K562 (cell line): ENCODE results near the gene ACOT7. TPM values are rescaled to one million over a fixed set of nuclear protein-coding genes. Genes with fewer than 3 reads are reported as not detected.

Experiments
- BCOR ChIP-seq: fragments of 450-650 bp; IDR thresholded peaks from 2 replicates; pipeline ENCODE4 v1.6.1; 2016
- EGR1 ChIP-seq: fragments of 450-650 bp; conservative IDR thresholded peaks from 2 replicates; pipeline ENCODE4 v1.6.1; 2017; ENCODE audit warnings: mild to moderate bottlenecking
- ELF2 ChIP-seq: fragments of 250-450 bp; sonication (Bioruptor Pico); IDR thresholded peaks from 2 replicates; pipeline ENCODE4 v1.5.0; 2021; ENCODE audit warnings: mild to moderate bottlenecking
- EZH2 ChIP-seq: IDR thresholded peaks from 2 replicates; pipeline ENCODE4 v1.6.1; 2012; ENCODE audit warnings: low read depth, mild to moderate bottlenecking, inconsistent platforms, low read length, borderline replicate concordance
- FIP1L1 ChIP-seq: fragments of 200-400 bp; formaldehyde crosslinking; IDR thresholded peaks from 2 replicates; pipeline ENCODE4 v1.6.1; 2018; ENCODE audit warnings: mild to moderate bottlenecking, low read depth, low read length; ENCODE audit not compliant: poor library complexity, severe bottlenecking
- GMEB1 ChIP-seq: fragments of 250-450 bp; sonication (Bioruptor Pico); IDR thresholded peaks from 2 replicates; pipeline ENCODE4 v1.4.0; 2020; ENCODE audit warnings: mild to moderate bottlenecking
- GTF2B ChIP-seq: IDR thresholded peaks from 2 replicates; pipeline ENCODE4 v1.6.1; 2011; ENCODE audit not compliant: insufficient read length; ENCODE audit errors: extremely low read depth
- GTF3C2 ChIP-seq: IDR thresholded peaks from 3 replicates; pipeline ENCODE4 v1.6.1; 2011; ENCODE audit warnings: borderline replicate concordance, mild to moderate bottlenecking, moderate library complexity; ENCODE audit not compliant: insufficient read length; ENCODE audit errors: extremely low read depth
- HNRNPL ChIP-seq: fragments of 200-400 bp; formaldehyde crosslinking; IDR thresholded peaks from 2 replicates; pipeline ENCODE4 v1.6.1; 2017; ENCODE audit warnings: low read depth, mild to moderate bottlenecking, low read length
- KLF6 ChIP-seq: fragments of 250-450 bp; sonication (Bioruptor Pico); IDR thresholded peaks from 2 replicates; pipeline ENCODE4 v1.4.0; 2020; ENCODE audit warnings: mild to moderate bottlenecking, moderate library complexity, borderline replicate concordance
- L3MBTL2 ChIP-seq: fragments of 450-650 bp; IDR thresholded peaks from 2 replicates; pipeline ENCODE4 v1.6.1; 2016; ENCODE audit warnings: mild to moderate bottlenecking, moderate library complexity
- MAFK ChIP-seq: IDR thresholded peaks from 2 replicates; pipeline ENCODE4 v1.6.1; 2011; ENCODE audit warnings: low read length, improper control_type of control experiment
- MTA1 ChIP-seq: fragments of 450-650 bp; IDR thresholded peaks from 2 replicates; pipeline ENCODE4 v1.6.1; 2017; ENCODE audit warnings: borderline replicate concordance
- NR2C2 ChIP-seq, 2 experiments: fragments of 200-800 bp in 1 of 2; sonication (Bioruptor generic) in 1 of 2; sonication (generic) in 1 of 2; formaldehyde crosslinking in 1 of 2; IDR thresholded peaks; 2 replicates each; pipeline versions ENCODE4 v1.6.1 to v1.8.0; 2016 to 2022; ENCODE audit warnings: mild to moderate bottlenecking in 1 of 2, missing compliant biosample characterization in 1 of 2, missing genetic modification characterization in 1 of 2, missing genetic modification reagents in 1 of 2
- PML ChIP-seq: IDR thresholded peaks from 2 replicates; pipeline ENCODE4 v1.6.1; 2012; ENCODE audit warnings: low read length, inconsistent platforms
- PURB ChIP-seq: sonication (generic); formaldehyde crosslinking; IDR thresholded peaks from 2 replicates; pipeline ENCODE4 v1.9.0; 2021; ENCODE audit warnings: low read depth, mild to moderate bottlenecking, missing genetic modification reagents
- RAD21 ChIP-seq, 2 experiments: fragments of 250-450 bp in 1 of 2; fragments of 450-650 bp in 1 of 2; sonication (Bioruptor Pico) in 1 of 2; formaldehyde crosslinking in 1 of 2; IDR thresholded peaks in 1 of 2; conservative IDR thresholded peaks in 1 of 2; 2 replicates each; pipeline versions ENCODE4 v1.4.0 to v1.8.0; 2020 to 2022; ENCODE audit warnings: mild to moderate bottlenecking in 2 of 2, moderate library complexity in 1 of 2
- SMARCE1 ChIP-seq: fragments of 450-650 bp; IDR thresholded peaks from 2 replicates; pipeline ENCODE4 v1.7.1; 2016; ENCODE audit warnings: mild to moderate bottlenecking
- SMC3 ChIP-seq: conservative IDR thresholded peaks from 2 replicates; pipeline ENCODE4 v1.6.1; 2011; ENCODE audit warnings: low read depth, low read length, improper control_type of control experiment; ENCODE audit not compliant: insufficient read depth
- SRSF1 ChIP-seq: fragments of 200-400 bp; formaldehyde crosslinking; IDR thresholded peaks from 2 replicates; pipeline ENCODE4 v1.6.1; 2017; ENCODE audit warnings: mild to moderate bottlenecking, low read depth, low read length, moderate library complexity
- ZBED1 ChIP-seq: IDR thresholded peaks from 2 replicates; pipeline ENCODE4 v1.6.1; 2014
- ZFP30 ChIP-seq: fragments of 250-450 bp; sonication (Bioruptor Pico); IDR thresholded peaks from 2 replicates; pipeline ENCODE4 v1.8.0; 2022; ENCODE audit warnings: moderate library complexity, mild to moderate bottlenecking, inconsistent platforms, borderline replicate concordance
- ZNF174 ChIP-seq: fragments of 250-450 bp; sonication (Bioruptor Pico); IDR thresholded peaks from 2 replicates; pipeline ENCODE4 v1.4.0; 2020; ENCODE audit warnings: mild to moderate bottlenecking
- polyA plus RNA-seq, 8 experiments: library from polyadenylated mRNA; depleted of rRNA in 4 of 8; stranded (reverse) in 5 of 8; unstranded in 3 of 8; fragments of >200 nt; fragmentation: Nextera tagmentation in 2 of 8; fragmentation: Illumina TruSeq in 1 of 8; extraction: Ambion mirVana in 2 of 8; extraction: Trizol in 1 of 8; gene quantifications; 2 replicates each; pipeline versions ENCODE4 v1.2.1 to v1.2.3, GENCODE V29; 2011 to 2014; ENCODE audit warnings: inconsistent platforms in 1 of 8, missing spikeins in 1 of 8
- total RNA-seq, 7 experiments: library from RNA; depleted of rRNA in 6 of 7; stranded (reverse); fragments of >200 nt in 6 of 7; fragmentation: Illumina TruSeq in 2 of 7; extraction: Trizol in 2 of 7; gene quantifications; 2 replicates each; pipeline versions ENCODE4 v1.2.1 to v1.2.3, GENCODE V29; 2011 to 2021; ENCODE audit warnings: low replicate concordance in 1 of 7

Gene ACOT7
- total and polyA plus RNA-seq, 9 of the 15 experiments (the other 6 are each of a cell fraction or from before 2014, with no cell fraction given), result 7.0 to 92.6 (median 37.2) TPM

GRCh38 chr1:6440198-6441126 is 46.9 kb upstream of the ACOT7 start (continued):
- no peak for TF ChIP-seq FIP1L1
- TF ChIP-seq ELF2 (CRISPR knock-in tag), result no peak
- no peak for TF ChIP-seq BCOR
- no peak for TF ChIP-seq PURB (CRISPR knock-in tag)
- TF ChIP-seq EGR1, result peak; percentile 62
- 0 out of 2 replicates have a peak, but pooled peaks have one; percentile 16 for TF ChIP-seq NR2C2 (CRISPR knock-in tag; IDR thresholded peaks at IDR 0.05)
- peak; percentile 37; the same call in 1 of the 2 replicates for TF ChIP-seq NR2C2 (tag; IDR thresholded peaks at IDR 0.05)
- TF ChIP-seq ZBED1, result no peak
- no peak for TF ChIP-seq KLF6 (CRISPR knock-in tag)
- no peak for TF ChIP-seq ZNF174 (CRISPR knock-in tag)
- TF ChIP-seq GMEB1 (CRISPR knock-in tag), result no peak
- TF ChIP-seq EZH2, result no peak
- no peak for TF ChIP-seq GTF2B
- TF ChIP-seq L3MBTL2, result 0 out of 2 replicates have a peak, but pooled peaks have one; percentile 28
- TF ChIP-seq GTF3C2, result no peak
- 0 out of 2 replicates have a peak, but pooled peaks have one; percentile 22 for TF ChIP-seq HNRNPL
- no peak for TF ChIP-seq SMARCE1
- TF ChIP-seq RAD21 (CRISPR knock-in tag; conservative IDR thresholded peaks at IDR 0.05 in 1 of 2, IDR thresholded peaks at IDR 0.05 in 1 of 2), result peak in 1 of 2 experiments; percentile 30; a peak in 2 of 4 replicates
- TF ChIP-seq SRSF1, result no peak
- TF ChIP-seq SMC3, result no peak
- TF ChIP-seq MAFK, result no peak
- no peak for TF ChIP-seq MTA1
- no peak for TF ChIP-seq PML
- no peak for TF ChIP-seq ZFP30 (CRISPR knock-in tag)
